KOPT-K1 (cell line): ENCODE measurements around the gene UGT1A8.

Experiments used
- H3K27ac ChIP-seq: fragments of 200-600 bp; sonication (generic); 2 replicates; pipeline ENCODE4 v1.5.1; 2016; ENCODE audit warnings: antibody characterized with exemption, mild to moderate bottlenecking, low read depth, low read length; ENCODE audit not compliant: poor library complexity, severe bottlenecking
- H3K36me3 ChIP-seq: fragments of 200-600 bp; sonication (generic); 2 replicates; pipeline ENCODE4 v1.5.1; 2017; ENCODE audit warnings: antibody characterized with exemption, mild to moderate bottlenecking, low read length, moderate library complexity; ENCODE audit not compliant: insufficient read depth
- H3K9me3 ChIP-seq: fragments of 200-600 bp; sonication (generic); 2 replicates; pipeline ENCODE4 v1.5.1; 2017; ENCODE audit warnings: antibody characterized with exemption, low read length, mild to moderate bottlenecking; ENCODE audit not compliant: insufficient read depth, poor library complexity, severe bottlenecking

The UGT1A8 gene

GRCh38 chr2:233658610-233659009 lies 41.2 kb downstream of the UGT1A8 start:
- H3K27ac ChIP-seq: no peak overlapping the region
- H3K9me3 ChIP-seq: no peaks in the 10 kb centered on the region
- H3K36me3 ChIP-seq: no peaks in the 10 kb centered on the region

- no peaks in the 10 kb centered on the region for H3K9me3 ChIP-seq
- no peak overlapping the region for H3K27ac ChIP-seq
- H3K36me3 ChIP-seq: no peaks in the 10 kb centered on the region
Measured at GRCh38 chr2:233663911-233664310, 46.5 kb downstream of the UGT1A8 start.

- H3K9me3 ChIP-seq: no peaks in the 10 kb centered on the region
- H3K27ac ChIP-seq: no peak overlapping the region
- H3K36me3 ChIP-seq: no peaks in the 10 kb centered on the region
Measured at GRCh38 chr2:233668605-233669260, 51.3 kb downstream of the UGT1A8 start.

GRCh38 chr2:233671290-233672161 lies 54.1 kb downstream of the UGT1A8 start, which contains the start of gene UGT1A9:
Gene UGT1A9, plus strand, starts transcription at chr2:233671898. Its CDS starts 37 bp downstream, at chr2:233671935.
- H3K27ac ChIP-seq: no peak within 1 kb of the TSS
- H3K9me3 ChIP-seq: no peaks in the 10 kb centered on the region

GRCh38 chr2:233672886-233673285 lies 55.5 kb downstream of the UGT1A8 start:
- H3K27ac ChIP-seq: no peak overlapping the region
- H3K9me3 ChIP-seq: no peaks in the 10 kb centered on the region
- H3K36me3 ChIP-seq: no peaks in the 10 kb centered on the region

More at GRCh38 chr2:233671290-233672161, 54.1 kb downstream of the UGT1A8 start, which contains the start of gene UGT1A9:
- H3K36me3 ChIP-seq: no peaks in the 10 kb centered on the region

- H3K9me3 ChIP-seq: no peaks in the 10 kb centered on the region
- H3K36me3 ChIP-seq: no peaks in the 10 kb centered on the region
- no peak overlapping the region for H3K27ac ChIP-seq
Measured at GRCh38 chr2:233673896-233674295, 56.5 kb downstream of the UGT1A8 start.

GRCh38 chr2:233674314-233674713 lies 56.9 kb downstream of the UGT1A8 start:
- no peaks in the 10 kb centered on the region for H3K36me3 ChIP-seq
- H3K9me3 ChIP-seq: no peaks in the 10 kb centered on the region
- no peak overlapping the region for H3K27ac ChIP-seq

GRCh38 chr2:233674995-233675394 lies 57.6 kb downstream of the UGT1A8 start:
- Histone ChIP-seq H3K27ac (no peak overlapping the region), H3K9me3 (no peaks in the 10 kb centered on the region), H3K36me3 (no peaks in the 10 kb centered on the region)

GRCh38 chr2:233676046-233676445 lies 58.6 kb downstream of the UGT1A8 start:
- Histone ChIP-seq H3K36me3 (no peaks in the 10 kb centered on the region), H3K27ac (no peak overlapping the region), H3K9me3 (no peaks in the 10 kb centered on the region)

GRCh38 chr2:233679196-233679595 lies 61.8 kb downstream of the UGT1A8 start:
- H3K27ac ChIP-seq: no peak overlapping the region
- H3K36me3 ChIP-seq: no peaks in the 10 kb centered on the region
- H3K9me3 ChIP-seq: no peaks in the 10 kb centered on the region

GRCh38 chr2:233680361-233681045 lies 63.1 kb downstream of the UGT1A8 start:
- no peaks in the 10 kb centered on the region for H3K36me3 ChIP-seq
- no peaks in the 10 kb centered on the region for H3K9me3 ChIP-seq
- H3K27ac ChIP-seq: no peak overlapping the region

- Histone ChIP-seq H3K9me3 (no peaks in the 10 kb centered on the region), H3K27ac (no peak within 1 kb of the TSS), H3K36me3 (no peaks in the 10 kb centered on the region)
Measured at GRCh38 chr2:233681521-233682099, 64.2 kb downstream of the UGT1A8 start, which contains the start of gene UGT1A7. Gene UGT1A7, plus strand, starts transcription at chr2:233681901. Its CDS starts 37 bp downstream, at chr2:233681938.

- Histone ChIP-seq H3K9me3 (no peaks in the 10 kb centered on the region), H3K36me3 (no peaks in the 10 kb centered on the region), H3K27ac (no peak overlapping the region)
Measured at GRCh38 chr2:233684640-233685039, 67.2 kb downstream of the UGT1A8 start.

- Histone ChIP-seq H3K36me3 (no peaks in the 10 kb centered on the region), H3K27ac (no peak overlapping the region), H3K9me3 (no peaks in the 10 kb centered on the region)
Measured at GRCh38 chr2:233686928-233687327, 69.5 kb downstream of the UGT1A8 start.

- H3K9me3 ChIP-seq: no peaks in the 10 kb centered on the region
- no peaks in the 10 kb centered on the region for H3K36me3 ChIP-seq
- H3K27ac ChIP-seq: no peak overlapping the region
Measured at GRCh38 chr2:233688341-233688740, 70.9 kb downstream of the UGT1A8 start.
